AG04449 (cell line): Measurements from ENCODE around the gene GALC.

Experiments
- CTCF ChIA-PET: fragments of 350-600 bp; formaldehyde crosslinking; extraction: SDS; loops from one replicate; lab custom pipeline; 2021; ENCODE audit warnings: antibody characterized with exemption; lab: Yijun Ruan, JAX
- POLR2A ChIA-PET: fragments of 400-600, 350-600 bp; formaldehyde crosslinking; extraction: SDS; loops from one replicate; lab custom pipeline; 2020; ENCODE audit warnings: antibody characterized with exemption, inconsistent platforms; lab: Yijun Ruan, JAX
- DNase-seq: peaks from one replicate; pipeline ENCODE4 v3.0.0-alpha.2; 2010; ENCODE audit warnings: low read depth, low spot score
- H3K4me3 ChIP-seq: 2 replicates; pipeline ENCODE4 v1.5.1; 2011; ENCODE audit warnings: low read depth, mild to moderate bottlenecking, control low read depth, low read length
- TF ChIP-seq, protein P1 (sequence below): IDR thresholded peaks from one replicate; pipeline ENCODE4 v1.5.1; 2011; ENCODE audit warnings: mild to moderate bottlenecking, moderate library complexity, low read length, control low read depth, inconsistent platforms; ENCODE audit not compliant: insufficient read depth; ENCODE audit errors: missing control alignments

GALC gene

DNA sequence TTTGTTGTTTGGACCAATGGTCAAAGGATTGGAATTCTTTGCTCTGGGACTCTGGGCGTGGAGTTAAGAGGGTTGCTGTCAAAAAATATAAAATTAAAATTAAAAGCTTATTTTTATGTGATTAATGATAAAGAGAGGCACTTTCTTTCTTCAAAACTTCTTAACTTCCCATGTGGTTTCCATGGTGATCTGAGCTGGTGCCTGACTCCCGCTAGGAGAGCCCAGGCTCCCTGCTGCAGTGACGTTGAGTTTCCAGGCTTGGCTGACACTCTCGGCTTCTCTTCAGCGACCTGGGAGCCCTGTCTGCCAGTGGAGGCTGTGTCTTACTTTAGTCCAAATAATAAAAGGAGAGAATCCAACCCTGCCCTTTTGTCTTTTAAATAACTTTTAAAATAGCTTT, 84.4 kb downstream of the GALC start:
- no peak overlapping the region for H3K4me3 ChIP-seq
- CTCF ChIA-PET, result no interaction called here
- no peak for DNase-seq
- TF ChIP-seq, protein P1, sequence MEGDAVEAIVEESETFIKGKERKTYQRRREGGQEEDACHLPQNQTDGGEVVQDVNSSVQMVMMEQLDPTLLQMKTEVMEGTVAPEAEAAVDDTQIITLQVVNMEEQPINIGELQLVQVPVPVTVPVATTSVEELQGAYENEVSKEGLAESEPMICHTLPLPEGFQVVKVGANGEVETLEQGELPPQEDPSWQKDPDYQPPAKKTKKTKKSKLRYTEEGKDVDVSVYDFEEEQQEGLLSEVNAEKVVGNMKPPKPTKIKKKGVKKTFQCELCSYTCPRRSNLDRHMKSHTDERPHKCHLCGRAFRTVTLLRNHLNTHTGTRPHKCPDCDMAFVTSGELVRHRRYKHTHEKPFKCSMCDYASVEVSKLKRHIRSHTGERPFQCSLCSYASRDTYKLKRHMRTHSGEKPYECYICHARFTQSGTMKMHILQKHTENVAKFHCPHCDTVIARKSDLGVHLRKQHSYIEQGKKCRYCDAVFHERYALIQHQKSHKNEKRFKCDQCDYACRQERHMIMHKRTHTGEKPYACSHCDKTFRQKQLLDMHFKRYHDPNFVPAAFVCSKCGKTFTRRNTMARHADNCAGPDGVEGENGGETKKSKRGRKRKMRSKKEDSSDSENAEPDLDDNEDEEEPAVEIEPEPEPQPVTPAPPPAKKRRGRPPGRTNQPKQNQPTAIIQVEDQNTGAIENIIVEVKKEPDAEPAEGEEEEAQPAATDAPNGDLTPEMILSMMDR, result no peak
- POLR2A ChIA-PET, result no interaction called here

DNA sequence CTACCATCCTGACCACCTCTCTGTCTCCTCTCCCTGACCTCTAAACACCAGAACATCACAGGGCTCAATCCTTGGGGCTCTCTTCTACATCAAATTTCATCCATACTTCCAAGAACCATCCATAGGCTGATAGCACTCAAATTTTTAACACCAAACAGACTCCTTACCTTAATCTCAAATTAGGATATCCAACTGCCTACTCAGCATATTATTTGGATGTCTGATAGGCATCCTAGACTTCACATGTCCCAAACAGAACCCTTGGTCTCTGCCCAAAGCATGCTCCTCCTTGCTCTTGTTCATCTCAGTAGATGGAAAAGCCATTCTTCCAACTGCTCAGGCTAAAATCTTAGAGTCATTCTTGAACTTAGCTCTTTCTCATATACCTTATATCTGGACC, 91.3 kb downstream of the GALC start:
- ChIA-PET POLR2A (no interaction called here), CTCF (no interaction called here)
- TF ChIP-seq, protein P1, result no peak
- H3K4me3 ChIP-seq, result no peak overlapping the region
- DNase-seq, result no peak

DNA sequence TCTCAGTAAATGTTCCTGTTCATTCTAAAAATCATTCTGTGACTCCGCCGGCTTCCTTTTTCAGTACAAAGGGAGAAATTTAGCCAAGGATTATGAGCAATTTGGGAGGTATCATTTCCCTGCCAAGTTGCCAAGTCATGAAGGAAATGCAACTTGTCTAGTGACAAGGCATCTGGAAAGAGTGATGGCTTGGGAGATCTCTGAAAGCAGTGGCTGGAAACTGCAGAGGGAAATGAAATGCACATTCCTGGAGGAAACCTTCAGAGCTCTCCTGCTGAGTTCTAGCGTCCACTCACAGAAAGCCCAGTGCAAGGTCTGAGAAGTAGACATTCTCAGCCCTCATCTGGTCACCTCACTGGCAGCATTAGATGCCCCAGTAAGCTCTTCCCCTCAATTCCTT, 91.7 kb downstream of the GALC start:
- TF ChIP-seq, protein P1, result no peak
- no peak overlapping the region for H3K4me3 ChIP-seq
- CTCF ChIA-PET, result no interaction called here
- POLR2A ChIA-PET, result no interaction called here
- no peak for DNase-seq

DNA sequence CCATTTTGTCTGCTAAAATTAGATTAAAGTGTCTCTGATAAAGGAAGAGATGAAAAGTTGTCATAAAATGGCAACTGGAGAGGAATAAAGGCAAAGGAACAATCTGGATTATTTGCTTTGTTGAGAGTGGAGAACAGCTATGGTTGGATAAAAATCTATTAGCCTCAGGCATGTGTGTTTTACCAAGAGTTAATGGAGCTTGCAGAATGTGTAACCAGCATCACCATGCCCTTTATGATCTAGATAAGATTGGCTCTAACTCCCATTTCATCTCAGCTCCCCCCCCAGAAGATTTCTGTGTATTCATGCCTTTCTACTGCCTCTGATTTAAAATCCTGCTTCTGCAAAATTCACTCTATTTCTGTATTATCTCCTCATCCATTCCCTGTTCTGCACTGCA, 93.8 kb downstream of the GALC start:
- ChIA-PET CTCF (interaction anchor here (5.1 to 7.6 kb wide), 2 partner anchors 95 to 153 kb away, joined by 31 to 136 read pairs; no protein-coding TSS in a partner anchor), POLR2A (no interaction called here)
- TF ChIP-seq, protein P1, result no peak
- no peak overlapping the region for H3K4me3 ChIP-seq
- no peak for DNase-seq

DNA sequence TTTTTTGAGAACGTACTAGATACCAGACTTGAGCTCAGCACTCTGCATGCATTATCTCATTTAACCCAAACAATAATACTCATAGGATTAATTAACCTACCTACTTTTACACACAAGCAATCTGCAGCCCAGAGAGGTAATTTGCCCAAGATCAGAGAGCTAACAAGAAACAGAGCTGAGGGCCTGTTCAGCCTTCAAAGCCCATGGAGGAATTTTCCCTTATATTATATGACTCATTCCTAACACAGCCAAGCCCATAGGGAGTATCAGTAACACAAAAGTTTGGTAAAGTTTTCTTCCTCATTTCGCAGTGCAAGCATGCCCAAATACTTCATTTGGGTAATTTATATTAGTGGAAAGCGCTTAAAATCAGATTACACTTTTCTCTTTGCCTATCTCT, 94.7 kb downstream of the GALC start:
- no peak for DNase-seq
- no peak overlapping the region for H3K4me3 ChIP-seq
- ChIA-PET POLR2A (no interaction called here), CTCF (interaction anchor here (0.9 to 7.6 kb wide), 9 partner anchors 8 to 156 kb away, joined by 3 to 136 read pairs (median 4); no protein-coding TSS in a partner anchor)
- TF ChIP-seq, protein P1, result no peak

DNA sequence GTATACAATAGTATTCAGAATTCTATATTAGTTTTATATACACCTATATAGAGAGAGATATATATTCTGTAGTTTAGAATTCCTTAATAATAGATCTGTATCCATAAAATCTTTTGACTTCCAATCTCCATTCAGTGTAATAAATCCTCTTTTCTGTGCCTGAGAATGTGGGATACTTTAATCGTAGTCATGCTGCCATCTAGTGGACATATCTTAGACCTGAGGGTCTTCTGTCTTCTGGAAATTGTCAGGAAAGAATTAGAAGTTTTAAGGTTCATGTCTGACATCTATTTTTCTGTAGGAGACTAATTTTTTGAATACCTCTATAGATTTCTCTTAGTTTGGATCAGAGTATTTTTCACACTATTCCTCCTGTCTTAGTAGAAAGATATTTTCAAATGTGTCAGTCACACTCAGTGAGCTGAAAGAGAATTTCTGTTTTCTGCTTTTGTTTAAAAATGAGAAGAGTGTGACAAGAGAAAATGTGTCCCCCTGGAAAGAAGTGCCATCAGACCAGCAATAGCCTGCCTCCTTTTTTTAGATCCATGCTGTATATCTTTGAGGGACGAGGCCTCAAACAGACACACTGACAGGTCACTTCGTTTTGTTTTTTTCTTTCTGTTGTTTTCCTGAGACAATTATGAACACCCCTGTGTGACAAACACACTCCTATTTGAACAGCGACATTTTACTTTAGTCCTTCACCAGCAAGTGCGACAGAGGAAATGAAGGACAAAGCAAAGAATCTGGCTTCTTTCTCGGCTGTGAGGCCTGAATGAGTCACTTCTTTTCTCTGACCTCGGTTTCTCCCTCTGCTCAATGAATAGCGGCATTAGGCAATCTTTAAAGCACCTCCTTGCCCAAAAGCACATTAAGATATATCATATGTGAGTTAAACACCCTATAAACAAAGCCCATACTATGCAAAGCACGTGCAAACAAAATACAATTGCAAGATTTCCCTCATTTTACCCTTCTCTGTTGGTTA, 96.3 kb downstream of the GALC start:
- peak; percentile 5 for DNase-seq
- CTCF ChIA-PET, result interaction anchor here (0.6 to 7.6 kb wide), 11 partner anchors 11 to 152 kb away, joined by 3 to 136 read pairs (median 5); no protein-coding TSS in a partner anchor
- H3K4me3 ChIP-seq, result no peak overlapping the region
- TF ChIP-seq, protein P1, result peak; percentile 43
- POLR2A ChIA-PET, result no interaction called here
